H1 (cell line): ENCODE results near the gene SMYD4. TPM values are rescaled to one million over a fixed set of nuclear protein-coding genes. Genes with fewer than 3 reads are reported as not detected.

Experiments
- CTCF ChIA-PET: fragments of 300-600 bp; sonication (Branson Sonifier 250); formaldehyde crosslinking; loops from one replicate; lab custom pipeline; 2021; ENCODE audit not compliant: partially characterized antibody; lab: Charles Lee
- POLR2A ChIA-PET: fragments of 300-600 bp; sonication (Branson Sonifier 250); formaldehyde crosslinking; loops from one replicate; lab custom pipeline; 2021; ENCODE audit warnings: inconsistent platforms; ENCODE audit not compliant: partially characterized antibody; lab: Charles Lee
- DNase-seq, 2 experiments: peaks; one replicate each; pipeline versions ENCODE4 v3.0.0 to v3.0.0-alpha.2; 2010 to 2022; ENCODE audit warnings: low spot score in 2 of 2, low read depth in 1 of 2, mixed read lengths in 1 of 2
- FAIRE-seq: peaks from 2 replicates; lab custom pipeline; 2011; peaks lifted over from hg19 to GRCh38; lab: Jason Lieb, UNC
- H2AFZ ChIP-seq: 2 replicates; pipeline ENCODE4 v1.8.1; 2012; ENCODE audit warnings: low read length, inconsistent platforms
- H2AK5ac ChIP-seq: 2 replicates; pipeline ENCODE4 v1.6.1; 2013; ENCODE audit warnings: low read depth, low read length
- H2BK120ac ChIP-seq: replicated peaks from 2 replicates; pipeline ENCODE3; 2013; ENCODE audit warnings: low read depth, low read length, inconsistent platforms
- H2BK12ac ChIP-seq: 2 replicates; pipeline ENCODE4 v1.6.1; 2013; ENCODE audit warnings: low read depth, low read length
- H2BK15ac ChIP-seq: 2 replicates; pipeline ENCODE4 v1.6.1; 2013; ENCODE audit warnings: low read length
- H2BK20ac ChIP-seq: 2 replicates; pipeline ENCODE4 v1.6.1; 2013; ENCODE audit warnings: low read length
- H2BK5ac ChIP-seq: 2 replicates; pipeline ENCODE4 v1.6.1; 2013; ENCODE audit warnings: low read depth, low read length
- H3K14ac ChIP-seq: 2 replicates; pipeline ENCODE4 v1.6.1; 2013; ENCODE audit warnings: inconsistent platforms; ENCODE audit not compliant: insufficient read length
- H3K18ac ChIP-seq: 2 replicates; pipeline ENCODE4 v1.6.1; 2013; ENCODE audit warnings: low read length; ENCODE audit errors: extremely low read depth
- H3K23ac ChIP-seq: 2 replicates; pipeline ENCODE4 v1.6.1; 2013; ENCODE audit warnings: inconsistent platforms; ENCODE audit not compliant: insufficient read length
- H3K23me2 ChIP-seq: 2 replicates; pipeline ENCODE4 v1.6.1; 2013; ENCODE audit warnings: low read depth, low read length
- H3K27ac ChIP-seq: 2 replicates; pipeline ENCODE4 v1.6.1; 2011; ENCODE audit warnings: low read depth, low read length, inconsistent platforms
- H3K27me3 ChIP-seq, 4 experiments: replicated peaks in 1 of 4; 1 replicate in 1 of 4; 2 replicates in 3 of 4; pipeline versions ENCODE4 v1.6.1 to v1.8.1; 2011 to 2013; ENCODE audit warnings: low read length in 3 of 4, mild to moderate bottlenecking in 3 of 4, inconsistent platforms in 2 of 4, mixed read lengths in 2 of 4, moderate library complexity in 1 of 4; ENCODE audit not compliant: control insufficient read depth in 3 of 4, insufficient read depth in 3 of 4; ENCODE audit errors: extremely low read depth in 1 of 4
- H3K36me3 ChIP-seq, 4 experiments: 2 replicates each; pipeline versions ENCODE4 v1.6.1 to v1.8.1; 2011 to 2013; ENCODE audit warnings: mild to moderate bottlenecking in 4 of 4, low read length in 3 of 4, moderate library complexity in 2 of 4, control low read depth in 1 of 4, inconsistent platforms in 1 of 4; ENCODE audit not compliant: insufficient read depth in 4 of 4, control insufficient read depth in 2 of 4
- H3K4ac ChIP-seq: replicated peaks from 2 replicates; pipeline ENCODE3; 2013; ENCODE audit warnings: low read length, low read depth, mixed read lengths, inconsistent platforms; ENCODE audit not compliant: insufficient read length
- H3K4me1 ChIP-seq, 4 experiments: replicated peaks in 1 of 4; 1 replicate in 1 of 4; 2 replicates in 3 of 4; pipeline versions ENCODE4 v1.6.1 to v1.8.1; 2011 to 2013; ENCODE audit warnings: low read length in 3 of 4, inconsistent platforms in 2 of 4, mixed read lengths in 1 of 4; ENCODE audit not compliant: insufficient read depth in 4 of 4, control insufficient read depth in 3 of 4
- H3K4me2 ChIP-seq, 2 experiments: 2 replicates each; pipeline versions ENCODE4 v1.6.1 to v1.8.1; 2011 to 2013; ENCODE audit warnings: low read depth in 2 of 2, low read length in 2 of 2, control low read depth in 1 of 2, inconsistent platforms in 1 of 2, mild to moderate bottlenecking in 1 of 2; ENCODE audit not compliant: insufficient read depth in 1 of 2
- H3K4me3 ChIP-seq, 4 experiments: fragments of 200-600, 300-600 bp in 1 of 4; sonication (generic), shearing (Covaris generic), sonication (Bioruptor Twin) in 1 of 4; 2 replicates each; pipeline versions ENCODE4 v1.5.1 to v1.8.1; 2011 to 2016; ENCODE audit warnings: low read length in 4 of 4, low read depth in 3 of 4, control low read depth in 2 of 4, inconsistent platforms in 2 of 4, mild to moderate bottlenecking in 2 of 4, mixed read lengths in 1 of 4, moderate library complexity in 1 of 4; ENCODE audit not compliant: insufficient read depth in 2 of 4; ENCODE audit errors: extremely low read depth in 1 of 4
- H3K56ac ChIP-seq: replicated peaks from 2 replicates; pipeline ENCODE3; 2013; ENCODE audit warnings: low read depth, mild to moderate bottlenecking, mixed read lengths, low read length, inconsistent platforms; ENCODE audit not compliant: insufficient read length
- H3K79me1 ChIP-seq: 2 replicates; pipeline ENCODE4 v1.6.1; 2013; ENCODE audit warnings: low read depth, low read length, control low read depth
- H3K79me2 ChIP-seq, 2 experiments: 2 replicates each; pipeline versions ENCODE4 v1.6.1 to v1.8.1; 2012 to 2013; ENCODE audit warnings: low read length in 2 of 2, mild to moderate bottlenecking in 2 of 2, inconsistent platforms in 1 of 2; ENCODE audit not compliant: insufficient read depth in 2 of 2, control insufficient read depth in 1 of 2
- H3K9ac ChIP-seq, 4 experiments: replicated peaks in 1 of 4; 1 replicate in 1 of 4; 2 replicates in 3 of 4; pipeline versions ENCODE4 v1.6.1 to v1.8.1; 2011 to 2013; ENCODE audit warnings: low read depth in 3 of 4, low read length in 3 of 4, control low read depth in 2 of 4, mild to moderate bottlenecking in 2 of 4, moderate library complexity in 2 of 4, inconsistent platforms in 1 of 4; ENCODE audit errors: extremely low read depth in 1 of 4
- H3K9me3 ChIP-seq, 2 experiments: 2 replicates each; pipeline versions ENCODE4 v1.6.1 to v1.8.1; 2012 to 2013; ENCODE audit warnings: mild to moderate bottlenecking in 2 of 2, moderate library complexity in 2 of 2, control low read depth in 1 of 2, inconsistent platforms in 1 of 2, low read depth in 1 of 2, low read length in 1 of 2, mixed read lengths in 1 of 2; ENCODE audit not compliant: insufficient read depth in 2 of 2
- H4K20me1 ChIP-seq, 2 experiments: replicated peaks in 1 of 2; 2 replicates each; pipeline versions ENCODE3 to v1.8.1; 2011 to 2013; ENCODE audit warnings: inconsistent platforms in 2 of 2, low read length in 2 of 2, mild to moderate bottlenecking in 1 of 2; ENCODE audit not compliant: insufficient read depth in 2 of 2, control insufficient read depth in 1 of 2
- H4K5ac ChIP-seq: 2 replicates; pipeline ENCODE4 v1.6.1; 2013; ENCODE audit warnings: low read length, low read depth, mixed read lengths, inconsistent platforms; ENCODE audit not compliant: insufficient read length
- H4K8ac ChIP-seq: 2 replicates; pipeline ENCODE4 v1.8.0; 2013; ENCODE audit warnings: mild to moderate bottlenecking, moderate library complexity, low read length, inconsistent platforms; ENCODE audit not compliant: insufficient read depth; ENCODE audit errors: extremely low read depth
- H4K91ac ChIP-seq: replicated peaks from 2 replicates; pipeline ENCODE3; 2013; ENCODE audit warnings: low read length, mixed read lengths, inconsistent platforms; ENCODE audit not compliant: insufficient read length
- ATF2 ChIP-seq: IDR thresholded peaks from 2 replicates; pipeline ENCODE4 v1.6.1; 2012; ENCODE audit warnings: low read length, inconsistent platforms
- BACH1 ChIP-seq: IDR thresholded peaks from 2 replicates; pipeline ENCODE4 v1.6.1; 2012; ENCODE audit warnings: low read length, improper control_type of control experiment
- BCL11A ChIP-seq, 2 experiments: IDR thresholded peaks; one replicate each; pipeline ENCODE4 v1.6.1; 2011; ENCODE audit warnings: low read depth in 2 of 2, low read length in 2 of 2, mild to moderate bottlenecking in 2 of 2
- EP300 ChIP-seq, 2 experiments: IDR thresholded peaks; 1 replicate in 1 of 2; 2 replicates in 1 of 2; pipeline ENCODE4 v1.6.1; 2011 to 2012; ENCODE audit warnings: low read depth in 2 of 2, low read length in 2 of 2, mild to moderate bottlenecking in 2 of 2, borderline replicate concordance in 1 of 2, inconsistent platforms in 1 of 2, moderate library complexity in 1 of 2
- GABPA ChIP-seq: IDR thresholded peaks from 2 replicates; pipeline ENCODE4 v1.6.1; 2011; ENCODE audit warnings: mild to moderate bottlenecking, low read length, moderate library complexity, borderline replicate concordance; ENCODE audit not compliant: insufficient read depth
- JUN ChIP-seq: IDR thresholded peaks from 2 replicates; pipeline ENCODE4 v1.6.1; 2011; ENCODE audit warnings: low read depth, mild to moderate bottlenecking, improper control_type of control experiment, low read length
- POLR2A ChIP-seq, 2 experiments: IDR thresholded peaks; 1 replicate in 1 of 2; 2 replicates in 1 of 2; pipeline ENCODE4 v1.6.1; 2011; ENCODE audit warnings: low read depth in 2 of 2, low read length in 2 of 2, mild to moderate bottlenecking in 2 of 2; ENCODE audit errors: control extremely low read depth in 1 of 2
- RNF2 ChIP-seq: fragments of 200-900, 300-1000 bp; sonication (generic); IDR thresholded peaks from 2 replicates; pipeline ENCODE4 v1.7.1; 2016; ENCODE audit warnings: borderline replicate concordance, low read depth, mild to moderate bottlenecking, antibody characterized with exemption, low read length; ENCODE audit not compliant: poor library complexity, severe bottlenecking; ENCODE audit errors: missing control alignments
- TAF7 ChIP-seq: optimal IDR thresholded peaks from 2 replicates; pipeline ENCODE3; 2011; ENCODE audit warnings: low read depth, mild to moderate bottlenecking, inconsistent platforms, low read length, moderate library complexity, borderline replicate concordance
- TBP ChIP-seq: IDR thresholded peaks from 2 replicates; pipeline ENCODE4 v1.6.1; 2011; ENCODE audit warnings: low read depth, low read length, improper control_type of control experiment
- WGBS, 2 experiments: shearing (Covaris generic) in 1 of 2; methylation state at CpG; one replicate each; pipeline versions ENCODE4 v1.1.6 to v1.1.7; 2013 to 2015; ENCODE audit warnings: low lambda C conversion rate in 2 of 2, mixed read lengths in 2 of 2, inconsistent platforms in 1 of 2, low coverage in 1 of 2, missing lambda C conversion rate in 1 of 2; ENCODE audit not compliant: insufficient replicate concordance in 2 of 2, insufficient coverage in 1 of 2, insufficient read length in 1 of 2; ENCODE audit errors: extremely low coverage in 1 of 2, missing lambda C conversion rate in 1 of 2; 5-methylcytosine and 5-hydroxymethylcytosine counted together
- polyA plus RNA-seq, 7 experiments: library from polyadenylated mRNA; depleted of rRNA in 3 of 7; stranded (reverse) in 5 of 7; unstranded in 2 of 7; fragments of >200 nt in 5 of 7; fragments of 200-250 nt in 2 of 7; gene quantifications; 1 replicate in 5 of 7; 2 replicates in 1 of 7; 4 replicates in 1 of 7; pipeline versions ENCODE4 v1.2.1 to v1.2.3, GENCODE V29; 2011 to 2013; ENCODE audit warnings: missing spikeins in 2 of 7, mixed read lengths in 2 of 7
- total RNA-seq: library from RNA; stranded (reverse); fragmentation: NEBNext Ultra II Directional; extraction: Animal tissue kit (Norgen Biotek cat#: 25700); gene quantifications from 2 replicates; pipeline ENCODE4 v1.2.1, GENCODE V29; 2021

SMYD4 gene
- total and polyA plus RNA-seq, 2 of the 8 experiments (the other 6 are each of a cell fraction or from before 2014, with no cell fraction given): 10.5 to 23.4 TPM

GRCh38 chr17:1750628-1751027, 79.1 kb downstream of the SMYD4 start:
- H3K4ac ChIP-seq: no peak overlapping the region
- no peak overlapping the region for H3K9ac ChIP-seq
- 85% methylated on average over 9 of the region's 9 CpGs; no CpG with 5 or more reads in 1 of the 2 experiments for WGBS, 2 experiments
- FAIRE-seq: no peak
- no peak overlapping the region; the same call in 1 of the 2 replicates for H3K18ac ChIP-seq
- no peak overlapping the region for H3K4me2 ChIP-seq
- H3K79me2 ChIP-seq: no peaks in the 10 kb centered on the region
- DNase-seq: no peak
- no peak overlapping the region for H3K23ac ChIP-seq
- no peak overlapping the region for H3K56ac ChIP-seq
- no peak overlapping the region for H3K4me3 ChIP-seq
- no peak overlapping the region for H2BK20ac ChIP-seq
- H2AFZ ChIP-seq: no peak overlapping the region
- no peaks in the 10 kb centered on the region for H3K9me3 ChIP-seq
- H3K27me3 ChIP-seq: no peaks in the 10 kb centered on the region; a peak in 1 of 7 replicates
- H3K14ac ChIP-seq: no peak overlapping the region
- H2BK120ac ChIP-seq: no peak overlapping the region
- no peaks in the 10 kb centered on the region for H3K36me3 ChIP-seq
- no peak overlapping the region for H3K27ac ChIP-seq
- peaks cover 0 to 24% (median 14%) of the 10 kb centered on the region in 4 experiments; a peak in 6 of 7 replicates for H3K4me1 ChIP-seq
- no peak overlapping the region for H4K5ac ChIP-seq
- ChIA-PET CTCF (interaction anchor here (0.7 to 0.8 kb wide), 2 partner anchors 14 to 29 kb away, joined by 3 read pairs; no protein-coding TSS in a partner anchor), POLR2A (interaction anchor here (0.8 to 1.6 kb wide), 6 partner anchors 13 to 33 kb away, joined by 3 to 5 read pairs (median 3); no protein-coding TSS in a partner anchor)
- no peaks in the 10 kb centered on the region for H4K20me1 ChIP-seq
- H3K23me2 ChIP-seq: no peaks in the 10 kb centered on the region
- H2BK15ac ChIP-seq: no peak overlapping the region
- H2AK5ac ChIP-seq: no peak overlapping the region; the same call in 1 of the 2 replicates
- no peak overlapping the region for H2BK12ac ChIP-seq
- peak overlapping the region; percentile 51; the same call in 1 of the 2 replicates for H4K8ac ChIP-seq
- no peak overlapping the region for H4K91ac ChIP-seq
- H3K79me1 ChIP-seq: no peaks in the 10 kb centered on the region
- H2BK5ac ChIP-seq: no peak overlapping the region
- TF ChIP-seq BCL11A (IDR thresholded peaks at IDR 0.05; ENCODE audit: low read depth in 2 of 2, low read length in 2 of 2) (no peak), JUN (no peak), EP300 (IDR thresholded peaks at IDR 0.05; ENCODE audit: borderline replicate concordance in 1 of 2, low read depth in 2 of 2, low read length in 2 of 2) (no peak), TBP (no peak), ATF2 (no peak), POLR2A (IDR thresholded peaks at IDR 0.05; ENCODE audit: control extremely low read depth in 1 of 2, low read depth in 2 of 2, low read length in 2 of 2) (no peak), RNF2 (no peak), TAF7 (no peak), GABPA (no peak), BACH1 (no peak)
